Loucy (cell line): ENCODE measurements around the gene KIF16B.

Source experiments
- H2AFZ ChIP-seq: fragments of 200-600 bp; sonication (generic); 2 replicates; pipeline ENCODE4 v1.6.0; 2016; ENCODE audit warnings: antibody characterized with exemption, mild to moderate bottlenecking, low read length, moderate library complexity
- H3F3A ChIP-seq: fragments of 200-600 bp; 2 replicates; pipeline ENCODE4 v1.6.0; 2016; ENCODE audit warnings: antibody characterized with exemption, low read depth, mild to moderate bottlenecking
- H3K27me3 ChIP-seq: fragments of 200-600 bp; sonication (generic); 2 replicates; pipeline ENCODE4 v1.6.1; 2014; ENCODE audit warnings: low read length, mild to moderate bottlenecking; ENCODE audit not compliant: insufficient read depth, poor library complexity, severe bottlenecking
- H3K36me3 ChIP-seq: fragments of 200-600 bp; sonication (generic); 2 replicates; pipeline ENCODE4 v1.6.1; 2016; ENCODE audit warnings: low read length; ENCODE audit not compliant: insufficient read depth
- H3K4me1 ChIP-seq: fragments of 200-600 bp; sonication (generic); 2 replicates; pipeline ENCODE4 v1.5.1; 2014; ENCODE audit warnings: low read length, mild to moderate bottlenecking; ENCODE audit not compliant: insufficient read depth, poor library complexity, severe bottlenecking
- H3K4me2 ChIP-seq: fragments of 200-600 bp; sonication (generic); 2 replicates; pipeline ENCODE4 v1.6.0; 2014; ENCODE audit warnings: antibody characterized with exemption, low read length, low read depth, mild to moderate bottlenecking; ENCODE audit not compliant: poor library complexity, severe bottlenecking
- H3K4me3 ChIP-seq: fragments of 200-600 bp; sonication (generic); 2 replicates; pipeline ENCODE4 v1.5.1; 2014; ENCODE audit warnings: low read length, mild to moderate bottlenecking, mixed read lengths; ENCODE audit not compliant: poor library complexity, severe bottlenecking
- H3K79me2 ChIP-seq: fragments of 200-600 bp; sonication (generic); 2 replicates; pipeline ENCODE4 v1.6.1; 2014; ENCODE audit warnings: low read length; ENCODE audit not compliant: insufficient read depth
- H3K9ac ChIP-seq: fragments of 200-600 bp; sonication (generic); 2 replicates; pipeline ENCODE4 v1.6.0; 2014; ENCODE audit warnings: mild to moderate bottlenecking, low read depth, low read length, moderate library complexity; ENCODE audit not compliant: poor library complexity, severe bottlenecking
- H3K9me2 ChIP-seq: fragments of 200-600 bp; sonication (generic); replicated peaks from 2 replicates; pipeline ENCODE4 v1.6.1; 2016; ENCODE audit warnings: low read depth, low read length, mixed read lengths
- H3K9me3 ChIP-seq: fragments of 200-600 bp; sonication (generic); 2 replicates; pipeline ENCODE4 v1.6.1; 2014; ENCODE audit warnings: mild to moderate bottlenecking, antibody characterized with exemption, low read length, low read depth; ENCODE audit not compliant: insufficient read depth
- H4K20me1 ChIP-seq: fragments of 200-600 bp; sonication (generic); 2 replicates; pipeline ENCODE4 v1.6.0; 2014; ENCODE audit warnings: antibody characterized with exemption, low read length, mild to moderate bottlenecking; ENCODE audit not compliant: insufficient read depth, poor library complexity, severe bottlenecking
- EZH2phosphoT487 ChIP-seq: fragments of 200-600 bp; IDR thresholded peaks from 2 replicates; pipeline ENCODE4 v1.6.1; 2018; ENCODE audit warnings: antibody characterized with exemption, mild to moderate bottlenecking, moderate library complexity, borderline replicate concordance
- TF ChIP-seq, protein P1 (sequence below): fragments of 200-600 bp; sonication (generic); conservative IDR thresholded peaks from 2 replicates; pipeline ENCODE4 v1.5.1; 2014; ENCODE audit warnings: mild to moderate bottlenecking, antibody characterized with exemption, low read length

Gene KIF16B

DNA sequence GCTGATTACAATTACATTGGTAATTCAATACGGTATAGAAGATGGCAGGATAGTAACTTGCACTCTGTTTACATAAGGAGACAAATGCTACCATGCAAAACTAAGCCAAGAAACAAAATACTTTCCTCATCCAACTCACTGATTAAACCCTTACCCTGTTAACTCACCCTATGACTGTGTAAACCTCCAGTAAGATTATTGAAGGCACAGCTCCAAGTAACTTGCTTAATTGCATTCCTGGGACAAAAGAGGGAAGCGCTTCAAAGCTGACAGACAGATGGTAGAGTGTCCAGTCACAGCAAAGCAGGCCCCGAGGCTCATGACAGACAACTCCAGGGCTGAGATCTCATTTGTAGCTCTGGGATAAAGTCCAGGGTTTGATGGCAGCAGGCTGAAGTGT is 6.9 kb upstream of the KIF16B start:
- Histone ChIP-seq H3K9me2 (no peaks in the 10 kb centered on the region), H3K79me2 (no peaks in the 10 kb centered on the region), H4K20me1 (no peaks in the 10 kb centered on the region), H3K4me1 (no peaks in the 10 kb centered on the region), H3K9ac (no peak overlapping the region), H2AFZ (no peak overlapping the region), H3K27me3 (no peaks in the 10 kb centered on the region), H3K36me3 (no peaks in the 10 kb centered on the region), H3K4me2 (no peak overlapping the region), H3K4me3 (no peak overlapping the region), H3K9me3 (no peaks in the 10 kb centered on the region), H3F3A (no peaks in the 10 kb centered on the region)
- TF ChIP-seq, protein P1, sequence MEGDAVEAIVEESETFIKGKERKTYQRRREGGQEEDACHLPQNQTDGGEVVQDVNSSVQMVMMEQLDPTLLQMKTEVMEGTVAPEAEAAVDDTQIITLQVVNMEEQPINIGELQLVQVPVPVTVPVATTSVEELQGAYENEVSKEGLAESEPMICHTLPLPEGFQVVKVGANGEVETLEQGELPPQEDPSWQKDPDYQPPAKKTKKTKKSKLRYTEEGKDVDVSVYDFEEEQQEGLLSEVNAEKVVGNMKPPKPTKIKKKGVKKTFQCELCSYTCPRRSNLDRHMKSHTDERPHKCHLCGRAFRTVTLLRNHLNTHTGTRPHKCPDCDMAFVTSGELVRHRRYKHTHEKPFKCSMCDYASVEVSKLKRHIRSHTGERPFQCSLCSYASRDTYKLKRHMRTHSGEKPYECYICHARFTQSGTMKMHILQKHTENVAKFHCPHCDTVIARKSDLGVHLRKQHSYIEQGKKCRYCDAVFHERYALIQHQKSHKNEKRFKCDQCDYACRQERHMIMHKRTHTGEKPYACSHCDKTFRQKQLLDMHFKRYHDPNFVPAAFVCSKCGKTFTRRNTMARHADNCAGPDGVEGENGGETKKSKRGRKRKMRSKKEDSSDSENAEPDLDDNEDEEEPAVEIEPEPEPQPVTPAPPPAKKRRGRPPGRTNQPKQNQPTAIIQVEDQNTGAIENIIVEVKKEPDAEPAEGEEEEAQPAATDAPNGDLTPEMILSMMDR, result no peak
- no peak for TF ChIP-seq EZH2phosphoT487

DNA sequence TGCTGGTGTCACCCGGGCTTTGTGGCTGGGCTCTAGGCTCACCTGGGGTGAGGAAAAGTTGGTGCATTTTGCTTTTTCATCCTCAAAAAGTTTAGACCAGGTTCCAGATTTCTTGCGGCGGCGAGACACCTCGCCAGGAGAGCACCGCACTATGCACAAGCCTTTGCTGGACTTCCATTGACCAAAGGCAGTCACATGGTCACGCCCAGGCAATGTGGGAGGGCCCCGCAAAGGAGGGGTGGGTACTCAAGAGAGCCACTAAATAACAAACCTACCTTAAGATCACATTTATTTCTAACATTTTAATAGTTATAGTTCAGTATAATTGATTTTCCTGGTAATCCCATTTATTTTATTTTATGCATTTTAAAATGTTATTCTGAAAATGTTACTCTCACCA is 3.0 kb upstream of the KIF16B start:
- Histone ChIP-seq H3K4me1 (peaks cover 8% of the 10 kb centered on the region), H3K4me2 (peak overlapping the region; percentile 72)

DNA sequence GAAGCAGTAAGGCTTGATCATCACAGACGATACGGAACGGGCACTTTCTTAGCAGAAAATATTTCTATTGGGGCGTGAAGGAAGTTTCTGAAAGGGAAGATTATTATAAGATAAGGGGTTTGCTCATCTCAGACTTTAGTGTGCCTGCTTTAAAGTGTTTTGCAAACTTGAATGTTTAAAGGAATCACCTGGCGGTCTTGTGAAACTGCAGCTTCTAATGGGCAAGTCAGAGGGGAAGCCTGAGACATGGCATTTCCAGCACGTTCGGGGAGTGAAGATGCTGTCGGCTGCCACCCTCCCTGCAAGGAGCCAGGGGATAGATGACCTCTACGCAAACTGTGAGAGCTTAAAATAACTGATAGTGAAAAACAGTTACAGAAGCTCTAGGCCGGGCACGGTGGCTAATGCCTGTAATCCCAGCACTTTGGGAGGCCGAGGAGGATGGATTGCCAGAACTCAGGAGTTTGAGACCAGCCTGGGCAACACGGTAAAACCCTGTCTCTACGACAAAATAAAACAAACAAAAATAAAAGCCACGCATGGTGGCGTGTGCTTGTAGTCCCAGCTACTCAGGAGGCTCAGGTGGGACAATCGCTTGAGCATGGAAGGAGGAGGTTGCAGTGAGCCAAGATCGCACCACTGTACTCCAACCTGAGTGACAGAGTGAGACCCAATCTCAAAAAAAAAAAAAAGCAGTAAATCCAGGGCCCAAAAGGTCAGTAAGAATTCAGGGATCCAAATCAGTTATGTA is 2.3 kb upstream of the KIF16B start:
- no peaks in the 10 kb centered on the region for H3K27me3 ChIP-seq
- H3K4me2 ChIP-seq, result peak overlapping the region; percentile 72
- no peaks in the 10 kb centered on the region for H3F3A ChIP-seq
- H3K9me2 ChIP-seq, result no peaks in the 10 kb centered on the region
- H3K36me3 ChIP-seq, result no peaks in the 10 kb centered on the region
- no peaks in the 10 kb centered on the region for H4K20me1 ChIP-seq
- peaks cover 8% of the 10 kb centered on the region for H3K4me1 ChIP-seq
- peak overlapping the region; percentile 82 for H2AFZ ChIP-seq
- 0 out of 2 replicates have a peak, but pooled peaks cover 4% of the 10 kb centered on the region for H3K79me2 ChIP-seq
- TF ChIP-seq, protein P1, result no peak
- TF ChIP-seq EZH2phosphoT487, result no peak
- H3K9ac ChIP-seq, result peak overlapping the region; percentile 60
- H3K4me3 ChIP-seq, result peak overlapping the region; percentile 71
- no peaks in the 10 kb centered on the region for H3K9me3 ChIP-seq

More for the DNA sequence above, 3.0 kb upstream of the KIF16B start:
- Histone ChIP-seq H3K9ac (no peak overlapping the region), H3K9me2 (no peaks in the 10 kb centered on the region), H2AFZ (no peak overlapping the region), H4K20me1 (no peaks in the 10 kb centered on the region), H3K79me2 (0 out of 2 replicates have a peak, but pooled peaks cover 4% of the 10 kb centered on the region), H3K36me3 (no peaks in the 10 kb centered on the region), H3K4me3 (no peak overlapping the region), H3F3A (no peaks in the 10 kb centered on the region), H3K27me3 (no peaks in the 10 kb centered on the region), H3K9me3 (no peaks in the 10 kb centered on the region)
- TF ChIP-seq EZH2phosphoT487, result no peak
- TF ChIP-seq, protein P1, result no peak
